ENCODE measurements around the gene NDEL1.

The NDEL1 gene

DNA sequence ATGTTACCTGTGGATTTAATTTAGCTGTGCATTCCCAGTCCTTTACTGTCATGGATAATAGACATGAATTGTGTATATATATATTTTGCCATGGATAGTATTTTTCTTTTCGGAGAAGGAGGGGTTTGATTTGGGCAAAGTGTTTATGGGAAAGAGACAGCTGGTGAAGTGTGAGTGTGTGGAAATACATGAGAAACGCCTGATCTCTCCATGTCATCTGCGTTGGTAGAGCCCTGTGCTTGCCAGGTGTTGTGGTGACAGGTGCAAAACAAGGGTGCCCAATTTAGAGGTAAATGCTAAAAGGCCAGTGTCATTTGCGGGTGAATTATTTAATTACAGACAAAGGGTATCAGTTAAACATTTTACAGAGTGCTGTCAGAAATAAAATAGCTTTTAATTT lies 23.4 kb downstream of the NDEL1 start:
- no peak for DNase-seq

DNA sequence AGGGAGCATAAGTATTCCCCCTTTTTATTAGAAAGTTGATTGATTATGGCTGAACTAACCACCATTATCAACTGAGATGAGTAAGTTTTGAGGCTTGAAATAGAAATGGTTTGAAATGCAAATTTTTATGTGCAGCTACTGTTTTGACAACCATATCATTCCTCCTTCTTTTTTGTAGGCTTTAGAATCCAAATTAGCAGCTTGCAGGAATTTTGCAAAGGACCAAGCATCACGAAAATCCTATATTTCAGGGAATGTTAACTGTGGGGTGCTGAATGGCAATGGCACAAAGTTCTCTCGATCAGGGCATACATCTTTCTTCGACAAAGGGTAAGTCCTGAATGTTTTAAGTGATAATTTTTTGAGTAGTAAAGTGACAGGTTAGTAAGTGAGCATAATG lies 24.1 kb downstream of the NDEL1 start:
- DNase-seq, result no peak

- DNase-seq, result no peak
Observed at GRCh38 chr17:8462564-8462963, 26.9 kb downstream of the NDEL1 start.

GRCh38 chr17:8463099-8463498 lies 27.4 kb downstream of the NDEL1 start:
- DNase-seq, result no peak

DNA sequence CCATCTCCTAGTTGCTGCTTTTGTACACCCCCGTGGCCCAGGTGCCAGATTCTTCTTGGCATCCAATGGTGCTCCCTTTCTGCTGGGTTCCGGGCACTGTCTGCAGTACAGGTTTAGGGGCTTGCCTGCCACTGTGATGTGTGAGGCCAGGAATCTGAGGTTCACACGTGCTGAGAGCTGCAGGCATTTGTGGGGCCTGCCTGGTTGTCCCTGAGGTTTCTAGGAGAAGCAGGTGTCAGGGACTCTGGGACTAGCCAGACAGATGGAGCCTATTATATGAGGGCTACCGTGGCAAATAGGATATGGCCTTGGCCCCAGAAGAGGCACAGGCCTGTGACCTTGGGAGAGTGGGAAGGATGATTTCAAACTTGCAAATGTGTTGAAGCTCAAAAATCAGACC lies 29.3 kb downstream of the NDEL1 start:
- no peak for DNase-seq

- no peak for DNase-seq
Observed at GRCh38 chr17:8465356-8465755, 29.7 kb downstream of the NDEL1 start.

DNA sequence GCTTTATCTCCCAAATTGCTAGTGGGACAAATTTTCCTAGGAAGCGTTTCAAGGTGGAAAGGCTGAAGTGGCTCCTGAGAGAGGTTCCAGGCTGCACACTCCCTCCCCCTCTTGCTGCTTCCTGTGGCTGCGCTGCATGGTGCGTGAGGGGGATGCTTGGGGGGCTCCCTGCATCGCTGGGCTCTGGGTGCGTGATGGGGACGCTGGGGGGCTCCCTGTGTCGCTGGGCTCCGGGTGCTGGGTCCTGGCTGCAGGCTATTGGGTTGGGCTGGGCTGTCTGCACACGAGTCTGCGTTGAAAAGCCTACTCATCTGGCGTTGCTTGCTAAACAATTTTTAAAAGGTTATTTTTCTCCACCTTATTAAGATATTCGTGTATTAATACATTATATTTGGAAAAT lies 30.1 kb downstream of the NDEL1 start:
- DNase-seq, result no peak

DNA sequence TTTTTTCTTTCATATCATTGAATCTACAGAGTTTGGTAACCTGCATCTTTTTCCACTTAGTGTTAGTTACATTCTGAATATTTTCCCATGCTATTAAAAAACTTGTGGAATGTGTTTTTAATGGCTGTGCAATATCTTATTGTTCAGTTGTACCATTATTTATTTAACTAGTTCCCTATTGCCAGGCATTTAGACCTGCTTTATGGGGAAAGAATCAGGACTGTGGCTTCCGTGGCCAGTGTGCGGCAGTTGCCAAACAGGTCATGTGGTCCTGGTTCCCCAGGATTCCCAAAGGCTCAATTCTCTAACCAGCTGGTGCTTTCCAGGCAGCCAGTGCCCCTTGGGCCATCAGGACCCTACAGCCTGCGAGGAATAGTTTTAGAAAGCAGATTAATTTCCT lies 30.8 kb downstream of the NDEL1 start:
- no peak for DNase-seq

DNA sequence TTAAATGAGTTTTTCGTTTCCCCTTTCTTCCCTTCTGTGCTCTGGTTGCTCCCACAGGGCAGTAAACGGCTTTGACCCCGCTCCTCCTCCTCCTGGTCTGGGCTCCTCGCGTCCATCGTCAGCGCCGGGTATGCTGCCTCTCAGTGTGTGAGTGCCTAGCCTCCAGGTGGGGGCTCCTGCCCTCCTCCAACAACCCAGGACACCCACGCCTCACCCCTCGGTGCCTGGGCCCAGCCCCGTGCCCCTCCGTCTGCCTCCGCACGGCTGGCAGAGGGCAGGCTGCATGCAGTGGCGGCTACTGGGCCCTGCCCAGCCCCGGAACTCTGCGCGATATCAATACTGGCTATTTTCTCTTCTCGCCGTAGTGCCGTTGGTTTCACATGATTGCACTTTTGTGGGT lies 31.2 kb downstream of the NDEL1 start:
- DNase-seq, result no peak

DNA sequence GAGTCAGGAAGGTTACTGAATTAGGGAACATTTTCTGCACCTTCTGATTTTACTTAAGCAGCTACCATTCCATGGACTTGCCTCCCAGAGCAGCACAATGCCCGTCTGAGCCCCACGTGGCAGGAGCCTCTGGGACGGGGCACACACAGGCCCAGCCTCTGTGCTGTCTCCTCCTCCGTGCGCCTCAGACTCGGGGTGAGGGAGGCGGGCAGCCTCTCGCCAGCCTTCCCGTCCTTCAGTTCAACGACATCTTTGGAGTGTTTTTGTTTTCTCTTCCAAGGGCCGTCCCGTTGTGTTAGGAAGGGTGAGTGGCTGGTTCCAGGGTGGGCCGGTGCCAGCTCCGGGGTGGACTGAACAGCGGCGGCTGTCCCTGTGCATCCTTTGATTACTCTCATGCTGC lies 31.8 kb downstream of the NDEL1 start:
- no peak for DNase-seq

GRCh38 chr17:8468127-8468526 lies 32.4 kb downstream of the NDEL1 start:
- DNase-seq, result no peak

DNA sequence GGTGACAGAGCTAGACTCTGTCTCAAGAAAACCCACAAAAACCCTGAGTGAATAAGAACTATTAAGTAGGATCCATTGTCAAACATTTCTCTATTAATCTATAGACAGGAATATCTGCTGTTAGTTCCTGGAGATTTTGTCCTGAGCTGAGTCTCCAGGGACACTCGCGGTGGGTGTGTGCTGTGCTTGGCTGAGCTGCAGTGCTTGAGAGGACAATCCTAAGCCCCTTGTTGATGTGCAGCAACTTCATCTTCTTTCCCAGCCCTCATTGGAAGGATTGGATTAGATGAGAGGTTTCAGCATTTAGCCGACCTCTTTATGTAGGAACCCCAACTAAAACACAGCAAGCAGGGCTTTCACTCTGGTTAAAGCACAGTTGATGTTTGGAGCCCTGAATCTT lies 33.3 kb downstream of the NDEL1 start:
- no peak for DNase-seq

DNA sequence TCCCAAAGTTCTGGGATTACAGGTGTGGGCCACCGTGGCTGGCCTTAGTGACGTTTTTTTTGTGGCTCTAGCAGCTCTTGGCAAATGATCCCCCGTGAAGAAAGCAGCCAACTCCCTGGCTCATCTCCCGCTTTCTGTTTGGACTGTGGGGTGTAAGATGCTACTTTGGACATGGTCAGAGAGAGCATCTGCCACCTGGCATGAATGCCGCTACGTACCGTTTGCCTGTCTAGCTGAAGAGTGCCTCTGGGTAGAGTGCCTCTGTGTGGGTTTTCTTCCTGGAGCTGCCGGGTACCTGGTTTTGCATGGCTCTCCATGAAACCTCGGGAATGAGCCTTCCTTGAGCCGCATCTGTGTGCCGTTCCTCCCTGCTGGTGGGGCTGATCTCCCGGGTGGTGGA lies 34.3 kb downstream of the NDEL1 start:
- DNase-seq, result no peak

GRCh38 chr17:8470447-8471047 lies 34.9 kb downstream of the NDEL1 start:
- no peak for DNase-seq

DNA sequence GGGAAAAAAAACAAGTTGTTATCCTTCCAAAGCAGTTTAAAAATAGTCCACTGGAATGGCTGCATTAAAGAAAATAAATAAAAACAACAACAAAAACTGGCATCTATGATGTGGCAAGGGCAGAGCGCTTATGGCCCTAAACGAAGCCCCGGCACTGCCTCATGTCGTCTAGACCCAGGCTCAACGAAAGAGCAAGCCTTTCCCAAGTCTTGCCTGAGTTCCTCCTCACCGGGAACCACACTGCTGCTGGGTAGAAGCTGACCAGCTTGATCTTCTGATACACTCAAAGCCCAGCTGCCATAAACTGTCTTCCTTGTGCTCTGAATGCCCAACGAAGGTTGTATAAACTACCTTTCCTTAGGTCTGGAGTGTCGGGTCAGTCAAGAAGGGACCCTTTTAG lies 37.0 kb downstream of the NDEL1 start:
- no peak for DNase-seq

DNA sequence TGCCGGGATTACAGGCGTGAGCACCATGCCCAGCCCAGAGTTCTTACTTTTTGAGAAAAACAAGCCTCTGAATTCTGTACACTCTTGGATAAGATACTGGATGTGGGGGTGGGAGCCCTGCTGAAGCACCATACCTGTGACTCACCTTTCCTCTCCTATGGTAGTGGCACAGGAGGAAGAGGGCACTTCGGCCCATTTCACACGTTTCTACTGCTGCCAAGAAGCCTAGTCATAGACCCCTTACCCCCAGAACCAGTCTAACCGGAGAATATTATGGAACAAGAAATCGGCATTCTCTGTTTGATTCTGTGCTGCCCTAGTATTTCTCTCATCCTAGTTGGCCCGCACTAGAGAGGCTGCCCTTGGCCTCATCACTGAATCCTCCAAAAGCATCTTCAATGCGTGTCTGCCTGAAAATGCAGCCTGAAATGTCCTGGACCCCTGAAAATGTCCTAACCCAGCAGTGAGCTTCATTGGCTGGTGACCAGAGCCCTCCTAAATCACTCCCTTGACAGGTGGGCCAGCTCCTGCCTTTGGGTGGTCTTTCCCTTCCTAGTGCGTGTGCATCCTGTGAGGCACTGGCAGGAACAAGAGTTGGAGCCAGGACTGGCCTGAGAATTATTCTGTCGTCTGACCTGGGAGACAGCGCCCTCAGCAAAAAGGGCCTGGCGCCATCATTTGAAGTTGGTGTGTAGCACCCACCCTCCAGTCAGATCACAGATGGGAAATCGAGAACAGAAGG lies 37.9 kb downstream of the NDEL1 start:
- DNase-seq, result no peak

- no peak for DNase-seq
Observed at GRCh38 chr17:8474826-8475225, 39.1 kb downstream of the NDEL1 start.

DNA sequence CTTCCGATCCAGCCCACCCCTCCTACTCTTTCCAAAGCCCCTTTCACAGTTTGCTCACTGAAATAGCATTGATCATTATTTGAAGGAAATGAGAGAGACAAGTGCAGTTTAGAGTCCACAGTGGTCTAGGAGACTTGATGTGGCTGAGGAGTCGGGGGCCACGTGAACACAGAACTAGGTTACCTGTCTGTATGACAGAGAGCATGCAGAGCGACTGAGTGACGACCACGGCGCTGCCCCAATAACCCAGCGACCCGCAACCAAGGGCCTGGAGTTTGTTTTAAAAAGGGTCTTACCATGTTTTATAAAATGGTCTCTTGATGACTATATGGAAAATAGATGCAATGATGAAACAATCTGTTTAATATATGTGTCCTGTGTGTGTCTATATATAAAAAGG lies 39.5 kb downstream of the NDEL1 start:
- no peak for DNase-seq

DNA sequence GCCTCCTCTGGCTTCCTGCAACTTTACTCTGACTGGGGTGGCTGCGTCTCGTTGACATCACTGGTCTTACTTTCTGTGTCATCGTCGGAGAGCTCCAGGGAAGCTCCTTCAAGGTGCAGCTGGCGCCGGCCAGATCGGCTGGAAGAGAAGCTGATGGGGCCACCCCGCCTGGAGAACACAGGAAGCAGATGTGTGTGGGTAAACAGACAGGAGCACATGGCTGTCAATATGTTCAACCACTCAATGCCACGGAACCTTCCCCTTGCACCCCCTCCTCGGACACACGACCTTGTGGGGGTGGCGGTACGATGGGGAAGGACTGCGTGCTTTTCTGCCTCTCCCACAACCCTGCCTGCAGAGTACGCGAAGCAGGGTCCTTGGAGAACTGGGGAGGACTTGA lies 40.1 kb downstream of the NDEL1 start:
- DNase-seq, result no peak

DNA sequence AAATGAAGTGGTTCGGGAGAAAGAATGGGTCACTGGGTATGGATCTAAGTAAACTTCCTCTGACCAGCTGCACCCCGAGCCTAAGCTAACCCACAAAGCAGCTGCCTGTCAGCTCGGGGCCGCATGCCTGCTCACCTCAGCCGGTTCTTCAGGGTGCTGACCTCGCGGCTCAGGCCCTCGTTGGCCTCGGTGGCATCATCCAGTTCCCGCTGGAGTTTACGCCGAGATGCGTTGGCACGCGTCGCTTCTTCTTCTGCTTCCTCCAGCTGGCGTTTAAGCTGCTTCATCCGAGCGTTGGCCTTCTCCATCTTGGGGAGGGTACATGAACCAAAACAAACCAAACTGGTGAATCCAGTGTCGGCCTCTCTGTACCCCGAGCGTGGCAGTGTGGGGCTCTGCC lies 41.1 kb downstream of the NDEL1 start:
- DNase-seq, result no peak

DNA sequence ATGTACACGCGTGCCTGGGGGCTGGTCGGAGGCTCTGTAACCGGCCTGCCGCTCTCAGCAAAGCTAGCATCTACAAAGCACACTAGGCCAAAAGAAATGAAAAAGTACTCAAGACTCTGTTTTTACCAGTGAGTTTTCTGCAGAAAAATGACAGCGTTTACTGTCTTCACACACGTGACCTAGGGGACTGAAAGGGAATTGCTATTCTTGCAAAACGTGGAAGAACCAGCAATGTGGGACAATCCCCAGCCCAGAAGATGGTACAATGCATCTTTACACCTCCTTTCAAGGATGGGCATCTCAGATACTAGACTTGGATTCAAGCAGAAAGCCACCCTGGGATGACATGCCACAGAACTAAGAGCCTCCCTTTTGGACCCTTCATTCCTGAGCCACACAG lies 41.5 kb downstream of the NDEL1 start:
- DNase-seq, result no peak

- no peak for DNase-seq
Observed at GRCh38 chr17:8477715-8478441, 42.2 kb downstream of the NDEL1 start.

- no peak for DNase-seq
Observed at GRCh38 chr17:8479431-8479947, 43.8 kb downstream of the NDEL1 start.
